Tibial nerve (tissue), 4 donors: Measurements from ENCODE around the gene SORCS3. TPM values are rescaled to one million over a fixed set of nuclear protein-coding genes. Genes with fewer than 3 reads are reported as not detected.

Experiments
- DNase-seq, 2 donors: peaks; one replicate each; pipeline ENCODE4 v3.0.0-alpha.2; 2019; ENCODE audit warnings: low spot score in 2 of 2
- H3K27ac ChIP-seq, 4 donors: fragments of 200-600 bp; sonication (generic) in 3 of 4; one replicate each; pipeline ENCODE4 v1.5.1; 2017 to 2019; ENCODE audit warnings: mild to moderate bottlenecking in 1 of 4
- H3K27me3 ChIP-seq, 2 donors: fragments of 200-600 bp; sonication (generic) in 1 of 2; one replicate each; pipeline versions ENCODE4 v1.5.1 to v1.6.0; 2017 to 2019
- H3K36me3 ChIP-seq, 3 donors: fragments of 200-600 bp; sonication (generic); one replicate each; pipeline ENCODE4 v1.5.1; 2018 to 2019
- H3K4me1 ChIP-seq, 4 donors: fragments of 200-600 bp; sonication (generic) in 3 of 4; one replicate each; pipeline ENCODE4 v1.5.1; 2017 to 2019
- H3K4me3 ChIP-seq, 4 donors: fragments of 200-600 bp; sonication (generic) in 3 of 4; one replicate each; pipeline ENCODE4 v1.5.1; 2017 to 2019; ENCODE audit warnings: mild to moderate bottlenecking in 1 of 4, moderate library complexity in 1 of 4
- H3K9me3 ChIP-seq, 4 donors: fragments of 200-600 bp; sonication (generic) in 3 of 4; one replicate each; pipeline ENCODE4 v1.5.1; 2017 to 2019
- CTCF ChIP-seq, 5 experiments: fragments of 200-600 bp in 3 of 5; fragments of 450-650 bp in 2 of 5; sonication (generic) in 3 of 5; IDR thresholded peaks; one replicate each; pipeline ENCODE4 v1.5.1; 2016 to 2019; ENCODE audit warnings: antibody characterized with exemption in 5 of 5, mild to moderate bottlenecking in 3 of 5, moderate library complexity in 2 of 5
- EP300 ChIP-seq, 2 donors: sonication (generic); formaldehyde crosslinking; IDR thresholded peaks; one replicate each; pipeline ENCODE4 v1.6.1; 2017; ENCODE audit warnings: antibody characterized with exemption in 2 of 2, mild to moderate bottlenecking in 1 of 2
- POLR2A ChIP-seq, 2 donors: fragments of 450-650 bp; IDR thresholded peaks; one replicate each; pipeline ENCODE4 v1.6.1; 2017; ENCODE audit warnings: antibody characterized with exemption in 2 of 2, mild to moderate bottlenecking in 2 of 2, moderate library complexity in 2 of 2
- WGBS, 2 donors: methylation state at CpG; one replicate each; pipeline ENCODE4 v1.1.5; 2018; 5-methylcytosine and 5-hydroxymethylcytosine counted together
- total RNA-seq, 4 donors: library from RNA; depleted of rRNA; stranded (reverse); fragments of >200 nt; gene quantifications; one replicate each; pipeline ENCODE4 v1.1.0, GENCODE V29; 2016

The SORCS3 gene
- total RNA-seq, 4 donors from 2014 or later, result 1.8 to 3.9 (median 3.2) TPM

- H3K27me3 ChIP-seq, result no peaks in the 10 kb centered on the region
- H3K9me3 ChIP-seq, result no peaks in the 10 kb centered on the region
- TF ChIP-seq EP300 (IDR thresholded peaks at IDR 0.05) (no peak), POLR2A (IDR thresholded peaks at IDR 0.05) (no peak), CTCF (IDR thresholded peaks at IDR 0.05) (no peak)
- WGBS, 2 donors, result 81 to 82% methylated on average over 4 of the region's 4 CpGs
- no peak overlapping the region for H3K27ac ChIP-seq
- no peaks in the 10 kb centered on the region for H3K4me1 ChIP-seq
- no peak overlapping the region for H3K4me3 ChIP-seq
- DNase-seq, result no peak
- no peaks in the 10 kb centered on the region for H3K36me3 ChIP-seq
Observed at GRCh38 chr10:104938031-104938430, 296.9 kb downstream of the SORCS3 start.

DNA sequence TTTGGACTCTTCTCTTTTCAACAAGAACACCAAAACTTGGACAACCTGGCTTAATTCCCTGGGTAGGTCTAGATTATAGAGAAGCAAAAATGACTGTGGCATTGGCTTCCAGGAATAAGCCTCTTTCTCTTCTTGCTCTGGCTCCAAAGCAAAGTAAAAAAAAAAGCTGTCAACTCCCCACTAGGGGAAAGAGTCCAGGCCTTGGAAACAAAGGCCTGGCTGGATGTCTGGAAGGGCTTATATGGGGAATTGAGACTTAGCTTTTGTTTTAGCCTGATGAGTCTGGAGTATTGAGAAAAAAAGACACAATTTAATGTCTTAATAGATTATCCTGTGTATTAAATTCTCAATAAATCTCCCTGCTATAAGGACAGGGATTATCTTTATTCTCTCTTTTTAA lies 300.6 kb downstream of the SORCS3 start:
- Histone ChIP-seq H3K9me3 (no peaks in the 10 kb centered on the region), H3K4me1 (no peaks in the 10 kb centered on the region), H3K27ac (no peak overlapping the region), H3K27me3 (no peaks in the 10 kb centered on the region), H3K4me3 (no peak overlapping the region), H3K36me3 (no peaks in the 10 kb centered on the region)
- DNase-seq, result no peak
- TF ChIP-seq POLR2A (IDR thresholded peaks at IDR 0.05), result no peak
- no peak for TF ChIP-seq EP300 (IDR thresholded peaks at IDR 0.05)
- no peak for TF ChIP-seq CTCF (IDR thresholded peaks at IDR 0.05)

DNA sequence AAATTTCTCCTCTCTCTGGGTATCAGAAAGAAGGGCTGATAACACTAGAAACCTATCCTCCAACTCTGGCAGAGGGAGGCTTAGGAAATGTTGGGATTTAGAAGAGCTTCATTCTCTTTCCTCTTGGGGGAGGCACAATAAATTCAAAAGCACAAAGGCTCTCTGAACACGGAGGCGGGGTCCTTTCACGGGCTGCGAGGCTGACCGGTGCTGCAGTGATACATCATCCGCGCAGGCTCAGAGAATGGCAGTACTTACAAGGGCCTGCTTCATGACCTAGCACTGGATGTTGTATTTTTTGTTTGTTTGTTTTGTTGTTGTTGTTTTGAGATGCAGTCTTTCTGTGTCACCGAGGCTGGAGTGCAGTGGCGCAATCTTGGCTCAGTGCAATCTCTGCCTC lies 306.2 kb downstream of the SORCS3 start:
- 71 to 79% methylated on average over 9 of the region's 9 CpGs for WGBS, 2 donors
- H3K9me3 ChIP-seq, result no peaks in the 10 kb centered on the region
- TF ChIP-seq CTCF (IDR thresholded peaks at IDR 0.05) (no peak), EP300 (IDR thresholded peaks at IDR 0.05) (no peak)
- no peak overlapping the region for H3K27ac ChIP-seq
- no peak overlapping the region for H3K4me3 ChIP-seq
- no peak for DNase-seq
- H3K27me3 ChIP-seq, result no peaks in the 10 kb centered on the region
- H3K4me1 ChIP-seq, result no peaks in the 10 kb centered on the region
- no peaks in the 10 kb centered on the region for H3K36me3 ChIP-seq

- H3K4me1 ChIP-seq, result no peaks in the 10 kb centered on the region
- DNase-seq, result no peak
- WGBS, 2 donors, result 70 to 72% methylated on average over 4 of the region's 4 CpGs
- TF ChIP-seq POLR2A (IDR thresholded peaks at IDR 0.05), result no peak
- TF ChIP-seq CTCF (IDR thresholded peaks at IDR 0.05), result no peak
- no peak for TF ChIP-seq EP300 (IDR thresholded peaks at IDR 0.05)
- H3K4me3 ChIP-seq, result no peak overlapping the region
- peaks cover 0 to 9% (median 0%) of the 10 kb centered on the region in 4 donors for H3K9me3 ChIP-seq
- H3K36me3 ChIP-seq, result no peaks in the 10 kb centered on the region
- no peak overlapping the region for H3K27ac ChIP-seq
- H3K27me3 ChIP-seq, result no peaks in the 10 kb centered on the region
Observed at GRCh38 chr10:104957178-104957841, 316.2 kb downstream of the SORCS3 start.

- TF ChIP-seq EP300 (IDR thresholded peaks at IDR 0.05), result no peak
- TF ChIP-seq POLR2A (IDR thresholded peaks at IDR 0.05), result no peak
- no peak for DNase-seq
- Histone ChIP-seq H3K27ac (no peak overlapping the region), H3K36me3 (no peaks in the 10 kb centered on the region), H3K27me3 (no peaks in the 10 kb centered on the region), H3K9me3 (peaks cover 0 to under 1% (median 0%) of the 10 kb centered on the region in 4 donors), H3K4me1 (no peaks in the 10 kb centered on the region), H3K4me3 (no peak overlapping the region)
- WGBS, 2 donors, result 30 to 33% methylated on average over 2 of the region's 2 CpGs
Observed at GRCh38 chr10:104966563-104967297, 325.6 kb downstream of the SORCS3 start.
